ENCODE results near the gene NAP1L1.

NAP1L1 gene

DNA sequence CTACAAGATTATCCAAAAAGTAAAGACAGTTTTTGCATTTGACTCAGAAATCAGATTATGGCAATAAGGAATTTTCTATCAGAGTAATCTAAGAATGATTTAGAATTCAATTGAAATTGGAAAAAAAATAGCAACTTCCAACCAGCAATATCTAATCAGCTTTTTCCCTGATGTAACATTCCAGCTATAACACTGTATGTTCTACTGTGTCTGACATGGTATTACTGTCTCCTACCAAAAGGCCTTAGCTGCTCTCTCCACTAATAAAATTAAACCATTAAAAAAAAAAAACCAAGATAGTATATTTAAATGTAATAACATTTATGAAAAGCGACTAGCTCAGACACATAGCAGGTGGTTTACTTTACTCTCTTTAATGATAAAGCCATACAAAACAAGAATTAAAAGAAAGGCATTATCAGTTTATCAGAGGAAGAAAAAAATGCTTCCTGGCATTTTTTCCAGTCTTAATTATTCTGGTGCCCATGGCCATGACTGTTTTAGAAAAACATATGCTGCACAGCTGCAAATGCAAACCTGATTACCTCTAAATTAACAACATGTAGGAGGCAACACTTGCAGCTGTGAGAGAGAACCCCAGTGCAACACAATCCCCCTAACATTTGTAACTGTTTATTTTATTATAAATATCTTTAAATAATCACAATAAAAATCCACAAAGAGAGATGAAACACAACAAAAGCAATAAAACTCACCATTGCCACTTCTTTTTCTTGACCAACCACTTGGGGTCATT, 81.7 kb downstream of the NAP1L1 start:
- peaks cover 12% of the 10 kb centered on the region for H3K36me3 ChIP-seq
- TF ChIP-seq, protein P1, sequence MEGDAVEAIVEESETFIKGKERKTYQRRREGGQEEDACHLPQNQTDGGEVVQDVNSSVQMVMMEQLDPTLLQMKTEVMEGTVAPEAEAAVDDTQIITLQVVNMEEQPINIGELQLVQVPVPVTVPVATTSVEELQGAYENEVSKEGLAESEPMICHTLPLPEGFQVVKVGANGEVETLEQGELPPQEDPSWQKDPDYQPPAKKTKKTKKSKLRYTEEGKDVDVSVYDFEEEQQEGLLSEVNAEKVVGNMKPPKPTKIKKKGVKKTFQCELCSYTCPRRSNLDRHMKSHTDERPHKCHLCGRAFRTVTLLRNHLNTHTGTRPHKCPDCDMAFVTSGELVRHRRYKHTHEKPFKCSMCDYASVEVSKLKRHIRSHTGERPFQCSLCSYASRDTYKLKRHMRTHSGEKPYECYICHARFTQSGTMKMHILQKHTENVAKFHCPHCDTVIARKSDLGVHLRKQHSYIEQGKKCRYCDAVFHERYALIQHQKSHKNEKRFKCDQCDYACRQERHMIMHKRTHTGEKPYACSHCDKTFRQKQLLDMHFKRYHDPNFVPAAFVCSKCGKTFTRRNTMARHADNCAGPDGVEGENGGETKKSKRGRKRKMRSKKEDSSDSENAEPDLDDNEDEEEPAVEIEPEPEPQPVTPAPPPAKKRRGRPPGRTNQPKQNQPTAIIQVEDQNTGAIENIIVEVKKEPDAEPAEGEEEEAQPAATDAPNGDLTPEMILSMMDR (IDR thresholded peaks at IDR 0.05; ENCODE audit: low read depth, low read length) = no peak
- no peak for DNase-seq
- H3K27me3 ChIP-seq (ENCODE audit: insufficient read depth, low read depth, severe bottlenecking) = no peaks in the 10 kb centered on the region
- peaks cover 6% of the 10 kb centered on the region for H3K9me3 ChIP-seq (ENCODE audit: severe bottlenecking)
- no peak overlapping the region for H3K27ac ChIP-seq
- no peak overlapping the region for H3K4me3 ChIP-seq (ENCODE audit: low read depth, low read length)

DNA sequence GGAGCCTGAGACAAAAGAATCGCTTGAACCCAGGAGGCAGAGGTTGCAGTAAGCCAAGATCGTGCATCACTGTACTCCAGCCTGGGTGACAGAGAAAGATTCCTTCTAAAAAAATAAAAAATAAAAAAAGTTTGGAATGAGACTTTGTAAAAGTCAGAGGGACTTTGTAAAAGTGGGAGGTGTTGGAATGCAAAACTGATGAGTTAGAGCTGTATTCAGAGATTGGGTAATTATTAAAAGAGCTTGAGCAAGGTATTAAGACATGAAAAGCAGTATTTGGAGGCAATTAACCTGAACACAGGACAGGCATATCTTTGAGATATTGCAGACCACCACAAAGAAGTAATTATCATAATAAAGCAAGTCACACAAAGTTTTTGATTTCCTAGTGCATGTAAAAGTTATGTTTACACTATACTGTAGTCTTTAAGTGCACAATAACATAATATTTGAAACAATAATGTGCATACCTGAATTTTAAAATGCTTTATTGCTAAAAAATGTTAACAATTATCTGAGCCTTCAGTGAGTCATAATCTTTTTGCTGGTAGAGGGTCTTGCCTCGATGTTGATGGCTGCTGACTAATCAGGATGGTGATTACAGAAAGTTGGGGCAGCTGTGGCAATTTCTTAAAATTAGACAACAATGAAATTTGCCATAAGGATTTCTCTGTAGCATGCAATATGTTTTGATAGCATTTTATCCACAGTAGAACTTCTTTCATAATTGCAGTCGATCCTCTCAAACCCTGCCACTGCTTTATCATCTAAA, 86.0 kb downstream of the NAP1L1 start:
- TF ChIP-seq, protein P1 (IDR thresholded peaks at IDR 0.05; ENCODE audit: low read depth, low read length) = no peak
- Histone ChIP-seq H3K36me3 (no peaks in the 10 kb centered on the region), H3K4me3 (ENCODE audit: low read depth, low read length) (no peak overlapping the region), H3K9me3 (ENCODE audit: severe bottlenecking) (no peaks in the 10 kb centered on the region), H3K27me3 (ENCODE audit: insufficient read depth, low read depth, severe bottlenecking) (no peaks in the 10 kb centered on the region), H3K27ac (no peak overlapping the region)
- DNase-seq = no peak

DNA sequence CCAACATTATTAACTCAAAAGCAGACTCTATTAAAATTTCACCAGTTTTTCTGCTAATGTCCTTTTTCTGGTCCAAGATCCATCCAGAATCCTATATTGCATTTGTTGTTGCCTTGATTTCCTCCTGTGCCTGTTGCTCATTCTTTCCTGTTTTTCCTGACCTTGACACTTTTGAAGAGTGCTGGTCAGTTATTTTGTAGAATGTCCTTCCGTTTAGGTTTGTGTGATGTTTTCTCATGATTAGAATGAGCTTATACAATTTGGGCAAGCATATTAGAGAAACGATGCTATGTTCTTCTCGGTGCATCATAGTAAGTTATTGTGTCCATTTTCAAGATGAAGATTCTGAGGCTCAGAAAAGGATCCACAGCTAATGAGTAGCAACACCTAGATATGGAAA, 86.8 kb downstream of the NAP1L1 start:
- DNase-seq = no peak
- Histone ChIP-seq H3K36me3 (no peaks in the 10 kb centered on the region), H3K27ac (no peak overlapping the region), H3K4me3 (ENCODE audit: low read depth, low read length) (no peak overlapping the region), H3K27me3 (ENCODE audit: insufficient read depth, low read depth, severe bottlenecking) (no peaks in the 10 kb centered on the region), H3K9me3 (ENCODE audit: severe bottlenecking) (no peaks in the 10 kb centered on the region)
- TF ChIP-seq, protein P1 (IDR thresholded peaks at IDR 0.05; ENCODE audit: low read depth, low read length) = no peak

DNA sequence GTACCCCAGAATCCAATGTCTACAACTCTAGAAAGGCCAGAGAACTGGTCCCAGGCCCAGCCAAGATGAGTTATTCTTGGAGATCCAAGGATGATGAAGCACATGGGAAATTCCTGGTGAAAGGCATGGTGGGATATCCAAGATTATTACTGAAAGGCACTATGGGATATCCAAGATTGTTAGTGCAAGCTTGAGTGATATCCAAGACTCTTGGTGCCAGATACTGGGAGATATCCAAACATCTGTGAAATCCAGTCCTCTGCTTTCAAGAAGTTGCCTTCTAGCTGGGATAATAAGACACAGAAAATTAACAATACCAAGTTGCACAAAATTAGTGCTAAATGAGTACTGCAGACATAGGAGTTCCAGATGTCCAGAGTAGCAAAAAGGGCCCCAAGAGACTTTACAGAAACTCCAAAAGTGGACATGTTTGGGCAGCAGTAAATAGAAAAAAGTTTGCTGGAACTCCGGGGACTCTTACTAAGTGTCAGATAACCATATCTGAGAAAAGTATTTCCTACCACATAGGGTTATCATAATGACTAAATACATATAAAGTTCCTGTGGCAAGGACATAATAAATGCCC, 87.5 kb downstream of the NAP1L1 start:
- H3K27me3 ChIP-seq (ENCODE audit: insufficient read depth, low read depth, severe bottlenecking) = no peaks in the 10 kb centered on the region
- DNase-seq = no peak
- no peak overlapping the region for H3K27ac ChIP-seq
- TF ChIP-seq, protein P1 (IDR thresholded peaks at IDR 0.05; ENCODE audit: low read depth, low read length) = no peak
- H3K9me3 ChIP-seq (ENCODE audit: severe bottlenecking) = no peaks in the 10 kb centered on the region
- H3K36me3 ChIP-seq = no peaks in the 10 kb centered on the region
- no peak overlapping the region for H3K4me3 ChIP-seq (ENCODE audit: low read depth, low read length)

DNA sequence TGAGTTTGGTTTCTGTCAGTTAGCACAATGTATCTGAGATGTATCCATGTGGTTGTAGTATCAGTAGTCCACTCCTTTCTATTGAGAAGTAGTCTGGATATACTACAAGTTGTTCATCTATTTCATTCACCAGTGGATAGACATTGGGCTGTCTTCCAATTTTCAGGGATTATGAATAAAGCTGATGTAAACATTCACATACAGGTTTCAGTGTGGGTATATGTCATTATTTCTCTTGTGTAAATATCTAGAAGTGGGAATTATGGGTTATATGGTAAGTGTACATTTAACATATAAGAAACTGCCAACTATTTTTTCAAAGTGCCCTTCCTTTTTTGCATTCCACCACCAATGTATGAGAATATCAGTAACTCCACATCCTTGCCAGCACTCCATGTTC, 88.8 kb downstream of the NAP1L1 start:
- Histone ChIP-seq H3K4me3 (ENCODE audit: low read depth, low read length) (no peak overlapping the region), H3K9me3 (ENCODE audit: severe bottlenecking) (no peaks in the 10 kb centered on the region), H3K27ac (no peak overlapping the region), H3K36me3 (no peaks in the 10 kb centered on the region), H3K27me3 (ENCODE audit: insufficient read depth, low read depth, severe bottlenecking) (no peaks in the 10 kb centered on the region)
- DNase-seq = no peak
- TF ChIP-seq, protein P1 (IDR thresholded peaks at IDR 0.05; ENCODE audit: low read depth, low read length) = no peak
